Duodenal mucosa (tissue), 2 donors: ENCODE results near the gene PAK5.

Source experiments
- H3K27ac ChIP-seq: one replicate; pipeline ENCODE4 v1.7.0; 2013; ENCODE audit warnings: low read depth, low read length
- H3K27me3 ChIP-seq, 2 donors: one replicate each; pipeline ENCODE4 v1.7.0; 2013; ENCODE audit warnings: low read length in 2 of 2, control low read depth in 1 of 2; ENCODE audit not compliant: insufficient read depth in 2 of 2, control insufficient read depth in 1 of 2
- H3K36me3 ChIP-seq, 2 donors: one replicate each; pipeline ENCODE4 v1.7.0; 2013; ENCODE audit warnings: low read length in 2 of 2, control low read depth in 1 of 2; ENCODE audit not compliant: insufficient read depth in 2 of 2, control insufficient read depth in 1 of 2
- H3K4me1 ChIP-seq, 2 donors: one replicate each; pipeline ENCODE4 v1.7.0; 2013; ENCODE audit warnings: low read length in 2 of 2, control low read depth in 1 of 2; ENCODE audit not compliant: insufficient read depth in 2 of 2, control insufficient read depth in 1 of 2
- H3K4me3 ChIP-seq, 2 donors: one replicate each; pipeline ENCODE4 v1.7.0; 2013; ENCODE audit warnings: low read length in 2 of 2, low read depth in 1 of 2
- H3K9ac ChIP-seq, 2 donors: one replicate each; pipeline ENCODE4 v1.7.0; 2013; ENCODE audit warnings: low read length in 2 of 2, low read depth in 1 of 2
- H3K9me3 ChIP-seq, 2 donors: one replicate each; pipeline ENCODE4 v1.7.0; 2013; ENCODE audit warnings: low read length in 2 of 2, control low read depth in 1 of 2; ENCODE audit not compliant: control insufficient read depth in 1 of 2

The PAK5 gene

GRCh38 chr20:9699181-9699580, 139.7 kb downstream of the PAK5 start:
- H3K4me1 ChIP-seq: no peaks in the 10 kb centered on the region
- no peaks in the 10 kb centered on the region for H3K9me3 ChIP-seq
- H3K4me3 ChIP-seq: no peak overlapping the region
- H3K36me3 ChIP-seq: no peaks in the 10 kb centered on the region
- no peak overlapping the region for H3K9ac ChIP-seq
- no peaks in the 10 kb centered on the region for H3K27me3 ChIP-seq
- no peak overlapping the region for H3K27ac ChIP-seq

- Histone ChIP-seq H3K27ac (no peak overlapping the region), H3K4me1 (no peaks in the 10 kb centered on the region), H3K27me3 (no peaks in the 10 kb centered on the region), H3K9ac (no peak overlapping the region), H3K36me3 (no peaks in the 10 kb centered on the region), H3K4me3 (no peak overlapping the region), H3K9me3 (no peaks in the 10 kb centered on the region)
Observed at GRCh38 chr20:9689041-9689440, 149.8 kb downstream of the PAK5 start.

GRCh38 chr20:9686866-9687265, 152.0 kb downstream of the PAK5 start:
- no peak overlapping the region for H3K27ac ChIP-seq
- H3K4me3 ChIP-seq: no peak overlapping the region
- H3K27me3 ChIP-seq: no peaks in the 10 kb centered on the region
- no peaks in the 10 kb centered on the region for H3K9me3 ChIP-seq
- no peak overlapping the region for H3K9ac ChIP-seq
- no peaks in the 10 kb centered on the region for H3K36me3 ChIP-seq
- H3K4me1 ChIP-seq: no peaks in the 10 kb centered on the region

- H3K4me3 ChIP-seq: no peak overlapping the region
- H3K9ac ChIP-seq: no peak overlapping the region
- no peaks in the 10 kb centered on the region for H3K4me1 ChIP-seq
- H3K9me3 ChIP-seq: no peaks in the 10 kb centered on the region
- no peaks in the 10 kb centered on the region for H3K36me3 ChIP-seq
- H3K27ac ChIP-seq: no peak overlapping the region
- H3K27me3 ChIP-seq: no peaks in the 10 kb centered on the region
Observed at GRCh38 chr20:9686455-9686854, 152.4 kb downstream of the PAK5 start.

GRCh38 chr20:9686001-9686400, 152.9 kb downstream of the PAK5 start:
- Histone ChIP-seq H3K27ac (no peak overlapping the region), H3K27me3 (no peaks in the 10 kb centered on the region), H3K9me3 (no peaks in the 10 kb centered on the region), H3K4me1 (no peaks in the 10 kb centered on the region), H3K4me3 (no peak overlapping the region), H3K9ac (no peak overlapping the region), H3K36me3 (no peaks in the 10 kb centered on the region)

- no peak overlapping the region for H3K4me3 ChIP-seq
- H3K9ac ChIP-seq: no peak overlapping the region
- H3K9me3 ChIP-seq: no peaks in the 10 kb centered on the region
- H3K4me1 ChIP-seq: no peaks in the 10 kb centered on the region
- H3K36me3 ChIP-seq: no peaks in the 10 kb centered on the region
- no peak overlapping the region for H3K27ac ChIP-seq
- no peaks in the 10 kb centered on the region for H3K27me3 ChIP-seq
Observed at GRCh38 chr20:9685011-9685410, 153.9 kb downstream of the PAK5 start.

GRCh38 chr20:9677100-9677623, 161.7 kb downstream of the PAK5 start:
- Histone ChIP-seq H3K9ac (no peak overlapping the region), H3K4me3 (no peak overlapping the region), H3K27ac (no peak overlapping the region), H3K36me3 (no peaks in the 10 kb centered on the region), H3K4me1 (no peaks in the 10 kb centered on the region), H3K9me3 (no peaks in the 10 kb centered on the region), H3K27me3 (no peaks in the 10 kb centered on the region)

- no peaks in the 10 kb centered on the region for H3K9me3 ChIP-seq
- no peaks in the 10 kb centered on the region for H3K36me3 ChIP-seq
- H3K9ac ChIP-seq: no peak overlapping the region
- H3K4me3 ChIP-seq: no peak overlapping the region
- H3K4me1 ChIP-seq: no peaks in the 10 kb centered on the region
- no peaks in the 10 kb centered on the region for H3K27me3 ChIP-seq
- no peak overlapping the region for H3K27ac ChIP-seq
Observed at GRCh38 chr20:9672981-9673380, 165.9 kb downstream of the PAK5 start.

- Histone ChIP-seq H3K27ac (no peak overlapping the region), H3K27me3 (no peaks in the 10 kb centered on the region), H3K9ac (no peak overlapping the region), H3K4me3 (no peak overlapping the region), H3K9me3 (no peaks in the 10 kb centered on the region), H3K36me3 (no peaks in the 10 kb centered on the region), H3K4me1 (no peaks in the 10 kb centered on the region)
Observed at GRCh38 chr20:9672027-9672426, 166.8 kb downstream of the PAK5 start.

GRCh38 chr20:9668381-9668780, 170.5 kb downstream of the PAK5 start:
- Histone ChIP-seq H3K27me3 (no peaks in the 10 kb centered on the region), H3K36me3 (no peaks in the 10 kb centered on the region), H3K4me3 (no peak overlapping the region), H3K9me3 (no peaks in the 10 kb centered on the region), H3K27ac (no peak overlapping the region), H3K4me1 (no peaks in the 10 kb centered on the region), H3K9ac (no peak overlapping the region)

GRCh38 chr20:9663423-9663822, 175.5 kb downstream of the PAK5 start:
- H3K9ac ChIP-seq: no peak overlapping the region
- no peaks in the 10 kb centered on the region for H3K36me3 ChIP-seq
- no peaks in the 10 kb centered on the region for H3K27me3 ChIP-seq

More at GRCh38 chr20:9663423-9663822, 175.5 kb downstream of the PAK5 start:
- H3K4me1 ChIP-seq: no peaks in the 10 kb centered on the region
- H3K9me3 ChIP-seq: no peaks in the 10 kb centered on the region
- H3K4me3 ChIP-seq: no peak overlapping the region
- no peak overlapping the region for H3K27ac ChIP-seq
